Colonic mucosa (tissue), 4 donors: ENCODE results near the gene DGLUCY. TPM values are rescaled to one million over a fixed set of nuclear protein-coding genes. Genes with fewer than 3 reads are reported as not detected.
A peak's percentile ranks its signal among the peaks of the same experiment; 100 is the strongest.

Experiments
- DNase-seq: peaks from one replicate; pipeline ENCODE4 v3.0.0-alpha.2; 2020
- H3K27ac ChIP-seq: fragments of 200-600 bp; one replicate; pipeline ENCODE4 v1.8.0; 2021
- H3K27me3 ChIP-seq: fragments of 200-600 bp; one replicate; pipeline ENCODE4 v1.8.0; 2021
- H3K36me3 ChIP-seq: fragments of 200-600 bp; one replicate; pipeline ENCODE4 v1.8.0; 2021
- H3K4me1 ChIP-seq: fragments of 200-600 bp; one replicate; pipeline ENCODE4 v1.8.0; 2021; ENCODE audit warnings: mild to moderate bottlenecking
- H3K4me3 ChIP-seq: fragments of 200-600 bp; one replicate; pipeline ENCODE4 v1.8.0; 2021
- H3K9ac ChIP-seq, 2 donors: one replicate each; pipeline ENCODE4 v1.7.0; 2013; ENCODE audit warnings: control low read depth in 2 of 2, low read depth in 2 of 2, low read length in 2 of 2
- H3K9me3 ChIP-seq: fragments of 200-600 bp; one replicate; pipeline ENCODE4 v1.8.0; 2021
- CTCF ChIP-seq: fragments of 200-600 bp; IDR thresholded peaks from one replicate; pipeline ENCODE4 v1.8.0; 2022; ENCODE audit warnings: antibody characterized with exemption, mild to moderate bottlenecking
- intact Hi-C: fragments of 100-400 bp; cut with DNase I; formaldehyde crosslinking; loops from one replicate; pipeline ENCODE4 v1.14.1; 2022
- total RNA-seq, 2 donors: library from RNA; stranded (reverse); fragmentation: NEBNext Ultra II Directional in 1 of 2; extraction: Animal tissue kit (Norgen Biotek cat#: 25700) in 1 of 2; gene quantifications; one replicate each; pipeline ENCODE4 v1.2.1, GENCODE V29; 2021
- donor health status: healthy.
- donor health status: DM: no; HTN: no; CAD: no.
- donor health status: DM: no; HTN: no; CAD: no.

DGLUCY gene
- total RNA-seq, 2 donors from 2014 or later = 67.3 to 105 TPM

GRCh38 chr14:91167380-91167770, 53.5 kb downstream of the DGLUCY start:
- no peaks in the 10 kb centered on the region for H3K9me3 ChIP-seq
- DNase-seq = no peak
- H3K36me3 ChIP-seq = peaks cover 5% of the 10 kb centered on the region
- no peaks in the 10 kb centered on the region for H3K4me1 ChIP-seq
- no peak overlapping the region for H3K27ac ChIP-seq
- no peaks in the 10 kb centered on the region for H3K27me3 ChIP-seq
- no peak overlapping the region for H3K4me3 ChIP-seq
- no peak overlapping the region for H3K9ac ChIP-seq
- intact Hi-C loops = no loop called here
- TF ChIP-seq CTCF = no peak

GRCh38 chr14:91169951-91170350, 56.1 kb downstream of the DGLUCY start:
- Histone ChIP-seq H3K9ac (no peak overlapping the region), H3K36me3 (peaks cover 5% of the 10 kb centered on the region), H3K9me3 (no peaks in the 10 kb centered on the region), H3K27ac (no peak overlapping the region), H3K27me3 (no peaks in the 10 kb centered on the region), H3K4me3 (no peak overlapping the region), H3K4me1 (no peaks in the 10 kb centered on the region)
- no peak for TF ChIP-seq CTCF
- DNase-seq = no peak
- intact Hi-C loops = loop anchor here (1.0 to 5.0 kb wide), 2 partner anchors 23 to 113 kb away; no protein-coding TSS in a partner anchor

DNA sequence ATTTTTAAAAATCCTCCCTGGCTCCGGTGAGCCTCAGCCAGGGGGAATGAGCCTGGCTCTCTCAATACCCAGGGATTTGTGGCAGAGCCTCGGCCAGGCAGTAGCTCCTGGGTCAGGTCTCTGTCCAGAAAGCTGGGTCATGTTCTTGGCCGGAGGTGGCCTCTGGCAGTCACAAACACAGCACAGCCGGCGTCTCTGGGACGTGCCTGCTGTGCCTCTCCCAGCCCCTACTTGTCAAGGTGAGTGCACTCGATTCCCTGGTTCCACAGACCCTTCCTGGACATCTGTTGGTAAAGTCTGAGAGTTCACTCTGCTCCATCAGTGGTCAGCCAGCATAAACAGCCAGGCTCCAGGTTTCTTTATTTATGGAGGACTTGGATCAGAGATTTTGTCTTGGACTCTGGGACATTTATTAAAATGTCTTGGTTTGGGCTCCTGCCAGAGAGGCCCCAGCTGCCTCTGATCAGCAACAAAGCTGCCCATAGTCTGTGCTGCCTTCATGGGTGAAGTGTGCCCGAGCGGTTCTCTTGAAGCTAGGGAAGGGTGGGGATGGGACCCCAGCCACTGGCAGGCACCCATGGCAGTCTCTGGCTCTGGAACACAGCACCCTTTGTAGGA, 56.7 kb downstream of the DGLUCY start:
- Histone ChIP-seq H3K9ac (no peak overlapping the region), H3K27ac (no peak overlapping the region), H3K27me3 (no peaks in the 10 kb centered on the region), H3K36me3 (peaks cover 5% of the 10 kb centered on the region), H3K9me3 (no peaks in the 10 kb centered on the region), H3K4me1 (no peaks in the 10 kb centered on the region), H3K4me3 (no peak overlapping the region)
- no peak for TF ChIP-seq CTCF
- intact Hi-C loops = loop anchor here (5.0 kb wide), 1 partner anchor 113 kb away; no protein-coding TSS in a partner anchor
- DNase-seq = no peak

DNA sequence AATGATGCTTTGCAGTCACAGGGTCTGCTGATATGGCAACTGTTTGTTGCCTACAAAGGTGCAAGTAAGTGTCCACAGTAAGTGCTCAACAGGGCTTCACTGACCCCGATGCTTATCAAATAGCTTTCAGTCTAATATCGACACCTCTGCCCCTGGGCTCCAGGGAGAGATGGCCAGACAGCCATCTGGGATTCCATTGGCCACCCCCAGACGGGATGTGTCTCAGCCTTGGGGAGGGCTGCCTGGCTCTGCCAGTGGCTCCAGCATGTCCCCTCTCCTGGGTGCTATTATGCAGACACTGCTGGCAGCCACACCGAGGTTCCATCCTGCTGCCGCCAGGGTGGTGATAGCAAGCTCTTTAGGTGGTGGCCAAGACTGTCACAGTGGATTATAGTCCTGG, 57.4 kb downstream of the DGLUCY start:
- Histone ChIP-seq H3K36me3 (peaks cover 8% of the 10 kb centered on the region), H3K27ac (no peak overlapping the region)
- intact Hi-C loops = loop anchor here (5.0 kb wide), 1 partner anchor 114 kb away; no protein-coding TSS in a partner anchor

GRCh38 chr14:91173221-91173670, 59.4 kb downstream of the DGLUCY start:
- intact Hi-C loops = loop anchor here (5.0 kb wide), 1 partner anchor 116 kb away; no protein-coding TSS in a partner anchor
- peak; percentile 85 for DNase-seq
- H3K27ac ChIP-seq = no peak overlapping the region
- peaks cover 3% of the 10 kb centered on the region for H3K36me3 ChIP-seq
- peak; percentile 91 for TF ChIP-seq CTCF
- no peak overlapping the region for H3K9ac ChIP-seq
- H3K4me3 ChIP-seq = no peak overlapping the region
- no peaks in the 10 kb centered on the region for H3K9me3 ChIP-seq
- H3K27me3 ChIP-seq = no peaks in the 10 kb centered on the region
- H3K4me1 ChIP-seq = no peaks in the 10 kb centered on the region

More for the DNA sequence above, 57.4 kb downstream of the DGLUCY start:
- Histone ChIP-seq H3K4me1 (no peaks in the 10 kb centered on the region), H3K4me3 (no peak overlapping the region), H3K27me3 (no peaks in the 10 kb centered on the region), H3K9me3 (no peaks in the 10 kb centered on the region), H3K9ac (no peak overlapping the region)
- no peak for TF ChIP-seq CTCF
- no peak for DNase-seq
